Measurements from ENCODE around the gene RNF166.

Gene RNF166

GRCh38 chr16:88739139-88739976, 33.1 kb upstream of the RNF166 start:
- in situ Hi-C loops (cut with MboI; ENCODE audit: low sequenced_read_pairs): no loop called here

- in situ Hi-C loops (cut with MboI; ENCODE audit: low sequenced_read_pairs): no loop called here
Measured at GRCh38 chr16:88738151-88739084, 32.2 kb upstream of the RNF166 start.

- in situ Hi-C loops (cut with MboI; ENCODE audit: low sequenced_read_pairs): no loop called here
Measured at GRCh38 chr16:88737298-88738150, 31.3 kb upstream of the RNF166 start.

- in situ Hi-C loops (cut with MboI; ENCODE audit: low sequenced_read_pairs): no loop called here
Measured at GRCh38 chr16:88736496-88736895, 30.3 kb upstream of the RNF166 start.

GRCh38 chr16:88736088-88736487, 29.9 kb upstream of the RNF166 start:
- in situ Hi-C loops (cut with MboI; ENCODE audit: low sequenced_read_pairs): no loop called here

- in situ Hi-C loops (cut with MboI; ENCODE audit: low sequenced_read_pairs): no loop called here
Measured at GRCh38 chr16:88735616-88736015, 29.4 kb upstream of the RNF166 start.

- in situ Hi-C loops (cut with MboI; ENCODE audit: low sequenced_read_pairs): no loop called here
Measured at GRCh38 chr16:88735121-88735520, 28.9 kb upstream of the RNF166 start.

- in situ Hi-C loops (cut with MboI; ENCODE audit: low sequenced_read_pairs): no loop called here
Measured at GRCh38 chr16:88734361-88734728, 28.1 kb upstream of the RNF166 start.

- in situ Hi-C loops (cut with MboI; ENCODE audit: low sequenced_read_pairs): no loop called here
Measured at GRCh38 chr16:88733630-88734360, 27.6 kb upstream of the RNF166 start.

- in situ Hi-C loops (cut with MboI; ENCODE audit: low sequenced_read_pairs): no loop called here
Measured at GRCh38 chr16:88732961-88733294, 26.7 kb upstream of the RNF166 start.

- in situ Hi-C loops (cut with MboI; ENCODE audit: low sequenced_read_pairs): no loop called here
Measured at GRCh38 chr16:88732172-88732960, 26.2 kb upstream of the RNF166 start.

GRCh38 chr16:88731699-88732098, 25.5 kb upstream of the RNF166 start:
- in situ Hi-C loops (cut with MboI; ENCODE audit: low sequenced_read_pairs): no loop called here

GRCh38 chr16:88730632-88731607, 24.7 kb upstream of the RNF166 start:
- in situ Hi-C loops (cut with MboI; ENCODE audit: low sequenced_read_pairs): no loop called here

GRCh38 chr16:88727871-88728270, 21.7 kb upstream of the RNF166 start:
- in situ Hi-C loops (cut with MboI; ENCODE audit: low sequenced_read_pairs): no loop called here

- in situ Hi-C loops (cut with MboI; ENCODE audit: low sequenced_read_pairs): no loop called here
Measured at GRCh38 chr16:88726981-88727380, 20.8 kb upstream of the RNF166 start.

- in situ Hi-C loops (cut with MboI; ENCODE audit: low sequenced_read_pairs): no loop called here
Measured at GRCh38 chr16:88726408-88726749, 20.2 kb upstream of the RNF166 start.

GRCh38 chr16:88725609-88726407, 19.6 kb upstream of the RNF166 start:
- in situ Hi-C loops (cut with MboI; ENCODE audit: low sequenced_read_pairs): no loop called here

All from HL-60/S4 treated with phorbol 12-myristate 13-acetate at 8.2 ng/mL for 4 days and 3 days (cell line).